HG02623 (cell line): Measurements from ENCODE around the gene ACTR10.
A peak's percentile ranks its signal among the peaks of the same experiment; 100 is the strongest.
"Not testable (repeated sequence)": the region's sequence is repeated elsewhere in the genome, so short reads cannot be mapped to it uniquely, and the experiment has no call there.

Experiments used
- ATAC-seq: cut with Tn5 transposase; IDR thresholded peaks from one replicate; pipeline ENCODE4 v1.9.1; 2021; ENCODE audit warnings: moderate library complexity; ENCODE audit not compliant: unreplicated experiment

The ACTR10 gene

DNA sequence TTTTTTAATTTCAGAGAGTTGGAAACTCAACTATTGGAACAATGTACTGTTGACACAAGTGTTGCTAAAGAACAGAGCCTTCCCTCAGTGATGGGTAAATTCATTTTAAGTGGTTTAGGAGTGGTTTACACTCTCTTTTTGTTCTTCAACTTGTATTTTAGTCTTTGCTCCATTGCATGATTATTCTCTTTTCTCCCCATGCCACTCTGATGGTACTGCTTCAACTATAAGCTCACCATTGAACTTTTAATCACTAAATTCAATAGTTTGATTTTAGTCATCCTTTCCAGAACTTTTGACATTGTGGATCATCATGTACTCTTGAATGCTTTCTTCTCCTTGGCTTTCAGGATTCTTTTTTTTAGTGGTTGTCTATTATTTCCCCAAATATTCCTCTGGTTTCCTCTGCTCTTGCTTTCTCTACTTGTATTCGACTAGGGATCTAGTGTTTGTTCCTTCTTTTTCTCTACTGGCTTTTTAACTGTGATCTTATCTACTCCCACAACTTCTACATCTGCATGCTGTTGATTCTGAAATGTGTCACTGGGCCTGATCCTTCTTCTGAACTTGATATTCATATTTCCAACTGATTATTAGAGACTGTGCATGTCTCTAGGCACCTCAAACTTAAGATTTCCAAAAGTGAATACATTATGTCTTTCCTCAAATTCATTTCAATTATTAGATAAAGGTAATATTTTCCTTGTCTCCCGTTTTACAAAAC lies 15.4 kb downstream of the ACTR10 start:
- no peak for ATAC-seq

GRCh38 chr14:58216544-58216943 lies 16.6 kb downstream of the ACTR10 start:
- ATAC-seq, result no peak

- ATAC-seq, result no peak
Observed at GRCh38 chr14:58227096-58227819, 27.3 kb downstream of the ACTR10 start.

DNA sequence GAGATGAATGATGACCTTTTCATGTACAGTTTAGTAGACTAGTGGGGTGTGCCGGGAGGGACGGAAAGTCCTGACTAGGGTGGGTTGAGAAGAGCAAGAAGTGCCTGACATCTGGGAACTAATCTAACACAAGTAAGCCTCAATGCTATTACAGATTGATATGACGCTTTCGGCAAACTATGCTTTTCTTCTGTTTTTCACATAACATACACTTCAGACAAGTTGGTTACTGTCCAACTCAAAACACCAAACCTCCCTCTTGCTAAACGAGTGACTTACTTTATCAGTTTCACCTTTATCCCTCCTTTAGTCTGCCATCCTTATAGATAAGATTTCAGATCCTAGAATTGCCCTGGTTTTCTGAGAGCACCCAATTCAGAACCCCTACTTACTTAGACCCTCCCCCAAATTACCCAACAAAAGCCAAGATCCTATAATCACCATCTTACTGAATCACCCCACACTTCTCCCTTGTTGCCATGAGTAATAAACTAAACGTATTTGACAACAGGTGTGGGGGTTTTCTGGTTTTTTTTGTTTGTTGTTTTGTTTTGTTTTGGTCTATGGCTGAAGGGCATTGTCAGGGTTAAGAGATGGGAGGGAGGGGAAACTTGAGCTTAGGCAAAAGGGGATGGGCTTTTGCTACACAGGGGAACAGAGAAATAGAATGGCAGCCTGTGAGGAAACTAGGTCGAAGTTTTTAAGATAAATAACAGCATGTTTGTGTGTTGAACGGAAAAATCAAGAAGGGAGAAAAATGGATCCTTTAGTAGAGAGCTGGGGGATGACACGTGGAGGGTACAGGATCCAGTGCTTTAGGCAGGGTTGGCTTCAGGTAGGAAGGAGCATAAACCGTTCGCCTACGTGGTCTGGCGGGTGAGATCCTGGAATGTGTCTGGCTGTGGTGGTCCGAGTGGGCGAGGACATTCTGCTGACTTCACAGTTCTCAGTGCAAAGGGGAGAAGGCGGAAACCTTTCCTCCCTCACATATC lies 38.6 kb downstream of the ACTR10 start:
- no peak for ATAC-seq

DNA sequence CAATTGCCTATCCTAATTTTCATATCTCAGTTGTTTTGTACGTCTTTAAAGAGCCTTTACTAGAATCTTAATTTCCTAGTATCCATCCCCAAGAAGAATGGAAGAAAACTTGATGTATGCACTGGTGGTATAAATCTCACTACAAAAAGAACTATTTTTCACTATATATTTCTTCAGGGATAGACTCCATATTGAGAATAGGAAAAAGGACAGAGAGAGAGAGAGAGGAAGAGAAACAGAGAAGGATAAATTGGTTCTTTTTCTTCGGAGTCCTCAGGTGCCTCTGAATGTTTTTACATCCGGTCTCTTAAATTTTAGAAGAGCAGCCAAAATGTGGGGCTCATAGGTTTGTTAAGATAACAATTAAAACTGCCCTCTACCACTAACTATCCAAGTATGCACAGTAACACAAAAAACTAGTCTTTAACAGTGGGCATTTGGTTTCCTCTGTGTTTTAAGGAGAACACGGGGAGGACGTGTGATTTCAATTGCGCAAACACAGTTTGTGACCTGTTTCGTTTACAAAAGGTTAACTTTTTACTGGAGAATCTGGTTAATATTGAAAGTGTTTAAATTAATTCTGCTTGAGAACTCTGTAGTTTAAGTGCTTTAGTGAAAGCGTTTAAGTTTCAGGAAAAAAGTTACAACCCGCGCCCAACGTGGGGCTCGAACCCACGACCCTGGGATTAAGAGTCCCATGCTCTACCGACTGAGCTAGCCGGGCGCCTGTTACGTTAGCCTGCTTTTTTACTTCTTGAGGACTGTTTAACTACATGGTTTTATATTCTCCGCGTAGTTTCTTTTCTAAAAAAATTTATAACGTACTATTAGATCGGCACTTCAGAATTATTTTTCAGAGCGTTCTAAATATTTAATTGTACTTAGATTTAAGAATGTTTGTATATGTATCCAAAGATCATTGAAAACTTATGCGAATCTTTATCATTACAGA lies 39.6 kb downstream of the ACTR10 start:
- no peak for ATAC-seq

GRCh38 chr14:58243790-58244555 lies 44.0 kb downstream of the ACTR10 start:
- ATAC-seq, result peak; percentile 29

DNA sequence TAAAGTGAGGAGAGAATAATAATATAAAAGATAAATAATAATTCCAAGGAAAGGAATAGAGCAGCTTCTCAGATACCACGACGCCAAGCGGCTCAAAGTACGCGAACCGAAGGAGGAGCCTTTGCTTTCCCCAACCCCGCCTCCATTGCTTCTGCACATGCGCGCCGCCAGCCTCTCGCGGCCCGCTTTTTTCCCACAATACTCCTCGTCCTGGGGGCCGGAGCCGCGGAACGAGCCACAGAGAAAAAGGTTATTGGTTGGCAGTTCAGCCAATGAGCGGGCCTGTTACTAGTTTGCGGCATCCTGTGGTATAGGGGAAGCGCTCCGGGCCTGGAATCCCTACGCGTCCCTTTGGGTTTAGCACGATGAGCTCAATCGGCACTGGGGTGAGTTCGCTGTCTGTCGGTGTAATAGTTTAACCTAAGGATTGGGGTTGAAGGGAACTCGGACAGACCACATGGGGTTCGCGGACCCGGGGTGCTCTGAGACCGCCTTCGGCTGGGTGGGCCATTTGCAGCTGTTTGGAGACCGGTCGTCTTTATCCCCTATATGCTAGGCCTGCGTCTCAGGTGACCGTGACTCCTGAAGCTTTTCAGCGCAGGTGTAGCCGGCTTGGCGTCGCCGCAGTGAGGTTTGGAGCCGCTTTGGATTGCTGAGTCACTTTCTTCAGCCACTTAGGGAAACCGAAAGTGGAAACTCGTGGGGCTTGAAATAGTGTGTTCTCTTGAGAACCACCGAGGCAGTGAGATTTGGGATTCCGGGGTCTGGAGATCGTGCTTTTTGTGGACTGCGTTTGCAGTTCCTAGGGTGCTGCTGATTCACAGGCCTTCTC lies 44.8 kb downstream of the ACTR10 start, which contains the start of gene PSMA3:
TSS of gene PSMA3 (plus strand) at position 288 of the 832 bp plus-strand sequence. CDS start at position 366, 78 bp downstream.
- ATAC-seq, result peak; percentile 91

DNA sequence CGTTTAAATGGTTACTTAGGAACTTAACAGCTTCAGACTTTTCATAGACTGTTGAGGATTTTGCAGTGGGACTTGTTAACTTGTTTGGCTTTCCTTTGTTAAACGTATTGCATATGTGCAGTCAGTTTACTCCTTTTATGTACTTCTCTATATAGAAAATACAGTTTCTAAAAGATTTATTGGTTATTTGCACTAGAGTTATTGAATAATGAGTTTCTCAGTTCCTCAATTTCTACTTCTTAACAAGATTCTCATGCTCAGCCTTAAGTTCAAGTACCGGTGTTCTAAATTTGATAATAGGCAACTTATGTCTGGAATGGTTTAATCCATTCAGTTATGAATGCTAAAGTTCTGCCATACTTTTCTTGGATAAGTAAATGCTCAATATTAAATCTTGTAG lies 45.6 kb downstream of the ACTR10 start:
- no peak for ATAC-seq

- no peak for ATAC-seq
Observed at GRCh38 chr14:58249611-58250010, 49.7 kb downstream of the ACTR10 start.

- no peak for ATAC-seq
Observed at GRCh38 chr14:58258156-58258555, 58.2 kb downstream of the ACTR10 start.

- ATAC-seq, result not testable (repeated sequence)
Observed at GRCh38 chr14:58262005-58262404, 62.1 kb downstream of the ACTR10 start.

DNA sequence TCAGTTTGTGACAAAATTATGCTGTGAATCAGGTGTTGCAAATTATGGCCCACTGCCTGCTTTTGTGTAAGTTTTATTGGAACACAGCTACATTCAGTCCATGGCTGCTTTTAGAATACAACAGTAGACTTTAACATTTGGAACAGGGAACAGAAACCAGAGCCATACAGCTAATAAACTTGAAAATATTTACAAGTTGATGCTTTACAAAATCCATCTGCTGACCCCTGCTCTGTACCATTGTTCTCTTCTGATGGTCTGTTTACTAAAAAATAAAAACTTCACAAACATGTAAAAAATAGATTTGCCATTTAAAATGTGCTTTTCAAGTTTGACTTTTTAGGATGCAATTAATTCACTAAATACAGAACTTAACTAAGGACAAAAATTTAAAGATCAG lies 65.5 kb downstream of the ACTR10 start:
- no peak for ATAC-seq

DNA sequence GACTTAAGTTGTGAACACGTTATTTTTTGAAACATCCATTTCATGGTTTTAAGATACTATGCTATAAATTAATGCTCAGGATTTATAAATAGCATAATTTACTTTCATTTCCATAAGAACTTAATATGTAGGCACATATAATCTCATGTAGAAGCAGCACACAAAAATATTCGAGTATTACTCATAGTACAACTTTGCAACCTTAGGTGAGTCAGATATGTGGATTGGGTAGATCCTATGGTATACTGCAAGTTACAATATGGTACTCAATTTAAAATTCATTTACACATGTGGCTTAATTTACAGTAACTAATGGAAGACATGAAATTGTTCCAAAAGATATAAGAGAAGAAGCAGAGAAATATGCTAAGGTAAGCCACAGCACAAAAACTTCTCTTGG lies 70.7 kb downstream of the ACTR10 start:
- no peak for ATAC-seq

- ATAC-seq, result no peak
Observed at GRCh38 chr14:58272588-58273372, 72.8 kb downstream of the ACTR10 start.

- no peak for ATAC-seq
Observed at GRCh38 chr14:58274881-58275280, 74.9 kb downstream of the ACTR10 start.

DNA sequence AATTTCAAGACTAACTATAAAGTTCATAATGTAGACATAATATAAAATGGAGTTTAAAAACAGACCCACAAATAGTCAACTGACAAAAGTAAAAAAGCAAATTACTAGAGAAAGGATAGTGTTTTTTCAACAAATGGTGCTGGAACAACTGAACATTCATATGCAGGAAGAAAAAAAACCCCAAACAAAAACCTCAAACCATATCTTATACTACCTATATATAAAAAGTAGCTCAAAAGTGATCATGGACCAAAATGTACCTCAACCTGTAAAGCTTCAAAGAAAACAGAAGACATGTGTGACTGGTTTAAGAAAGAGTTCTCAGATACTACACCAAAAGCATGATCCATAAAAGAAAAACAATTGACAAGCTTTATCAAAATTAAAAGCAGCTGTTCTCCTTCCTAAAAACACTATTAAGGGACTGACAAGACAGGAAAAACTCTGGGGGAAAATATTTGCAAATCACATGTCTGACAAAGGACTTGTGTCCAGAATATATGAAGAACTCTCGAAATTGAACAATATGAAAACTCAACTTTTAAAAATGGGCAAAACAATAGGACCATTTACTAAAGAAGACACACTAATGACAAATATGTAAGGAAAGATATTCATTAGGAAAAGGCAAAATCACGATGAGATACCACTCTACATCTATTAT lies 75.7 kb downstream of the ACTR10 start:
- no peak for ATAC-seq

GRCh38 chr14:58276208-58276607 lies 76.3 kb downstream of the ACTR10 start:
- ATAC-seq, result no peak
